ENCODE measurements around the gene JAML. TPM values are rescaled to one million over a fixed set of nuclear protein-coding genes. Genes with fewer than 3 reads are reported as not detected.

JAML gene
- total and polyA plus RNA-seq, 2 of the 13 experiments (the other 11 are each of a cell fraction or from before 2014, with no cell fraction given) = 2.0 to 3.3 TPM

DNA sequence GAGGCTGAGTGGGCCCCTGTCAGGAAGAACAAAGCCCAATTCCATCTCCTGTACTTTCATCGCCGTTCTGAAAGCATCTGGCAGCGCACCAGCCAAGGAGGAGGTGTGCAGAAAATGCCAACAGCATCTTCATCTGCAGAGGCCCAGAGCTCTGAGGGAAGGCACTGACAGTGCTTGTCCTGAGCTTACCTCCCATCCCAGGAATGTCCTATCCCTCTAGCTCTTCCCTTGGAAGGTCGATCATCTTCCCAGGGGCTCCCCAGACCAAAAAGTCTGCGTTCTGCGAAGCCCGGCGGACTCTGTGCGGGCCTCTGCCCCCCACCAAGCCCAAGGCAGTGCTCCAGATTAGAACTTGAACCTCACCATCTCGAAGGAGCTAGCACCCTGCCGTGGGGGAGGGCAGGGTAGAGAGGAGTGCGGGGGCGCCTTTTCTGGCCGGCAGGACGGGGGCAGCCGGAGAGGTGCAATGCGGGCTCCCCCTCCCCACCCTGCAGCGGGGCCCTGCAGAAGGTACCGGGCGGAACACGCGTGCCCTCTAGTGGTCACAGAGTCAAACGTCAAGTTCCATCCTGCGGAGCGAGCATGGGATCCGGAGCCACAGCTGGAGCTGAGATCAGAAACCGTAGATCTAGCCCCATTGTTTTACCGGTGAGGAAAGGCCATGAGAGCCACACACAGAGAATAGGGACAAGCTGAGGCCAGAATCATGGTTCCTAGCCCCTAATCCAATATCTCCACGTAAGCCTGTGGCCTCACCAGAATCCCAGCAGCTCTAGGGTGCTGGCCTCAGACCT is 53.3 kb downstream of the JAML start (continued):
- TF ChIP-seq EED (CRISPR knock-in tag; IDR thresholded peaks at IDR 0.05) = no peak
- no peak for TF ChIP-seq ZNF570 (CRISPR knock-in tag; IDR thresholded peaks at IDR 0.05; ENCODE audit: borderline replicate concordance)
- TF ChIP-seq, protein P1, sequence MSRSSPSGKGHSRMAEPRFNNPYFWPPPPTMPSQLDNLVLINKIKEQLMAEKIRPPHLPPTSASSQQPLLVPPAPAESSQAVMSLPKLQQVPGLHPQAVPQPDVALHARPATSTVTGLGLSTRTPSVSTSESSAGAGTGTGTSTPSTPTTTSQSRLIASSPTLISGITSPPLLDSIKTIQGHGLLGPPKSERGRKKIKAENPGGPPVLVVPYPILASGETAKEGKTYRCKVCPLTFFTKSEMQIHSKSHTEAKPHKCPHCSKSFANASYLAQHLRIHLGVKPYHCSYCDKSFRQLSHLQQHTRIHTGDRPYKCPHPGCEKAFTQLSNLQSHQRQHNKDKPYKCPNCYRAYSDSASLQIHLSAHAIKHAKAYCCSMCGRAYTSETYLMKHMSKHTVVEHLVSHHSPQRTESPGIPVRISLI (CRISPR knock-in tag; IDR thresholded peaks at IDR 0.05; ENCODE audit: borderline replicate concordance) = no peak
- TF ChIP-seq ZNF296 (CRISPR knock-in tag; conservative IDR thresholded peaks at IDR 0.05) = no peak
- TF ChIP-seq, protein P2, sequence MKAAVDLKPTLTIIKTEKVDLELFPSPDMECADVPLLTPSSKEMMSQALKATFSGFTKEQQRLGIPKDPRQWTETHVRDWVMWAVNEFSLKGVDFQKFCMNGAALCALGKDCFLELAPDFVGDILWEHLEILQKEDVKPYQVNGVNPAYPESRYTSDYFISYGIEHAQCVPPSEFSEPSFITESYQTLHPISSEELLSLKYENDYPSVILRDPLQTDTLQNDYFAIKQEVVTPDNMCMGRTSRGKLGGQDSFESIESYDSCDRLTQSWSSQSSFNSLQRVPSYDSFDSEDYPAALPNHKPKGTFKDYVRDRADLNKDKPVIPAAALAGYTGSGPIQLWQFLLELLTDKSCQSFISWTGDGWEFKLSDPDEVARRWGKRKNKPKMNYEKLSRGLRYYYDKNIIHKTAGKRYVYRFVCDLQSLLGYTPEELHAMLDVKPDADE (CRISPR knock-in tag; IDR thresholded peaks at IDR 0.05) = no peak
- no peak for TF ChIP-seq ZSCAN21 (CRISPR knock-in tag; IDR thresholded peaks at IDR 0.05; ENCODE audit: borderline replicate concordance)
- no peak for TF ChIP-seq ELK4 (CRISPR knock-in tag; IDR thresholded peaks at IDR 0.05; ENCODE audit: borderline replicate concordance)

DNA sequence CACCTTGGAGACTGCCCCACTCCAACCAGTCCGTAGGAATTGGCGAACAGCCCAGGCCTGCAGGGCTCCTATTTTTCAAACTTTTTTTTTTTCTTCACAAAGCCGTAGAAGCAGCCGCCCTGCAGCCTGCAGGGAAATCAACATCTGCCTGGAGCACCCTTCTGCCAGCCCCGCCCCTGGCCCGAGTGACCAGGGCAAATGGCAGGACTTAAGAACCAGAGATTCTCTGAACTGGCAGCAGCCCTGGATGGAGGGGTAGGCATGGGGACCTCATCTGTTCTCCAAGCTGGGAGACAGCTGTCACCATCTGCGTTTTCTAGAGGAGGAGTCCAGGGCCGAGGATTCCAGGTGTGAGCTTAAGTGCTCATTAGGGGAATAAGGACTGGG is 53.9 kb downstream of the JAML start:
- BruUV-seq (replicated peaks) = no TSS peak
- Histone ChIP-seq H2AFZ (ENCODE audit: low read length) (no peak overlapping the region), H3K27ac (ENCODE audit: extremely low read length, insufficient read depth, low read length) (no peak overlapping the region), H3K4me2 (ENCODE audit: low read depth, low read length) (no peak overlapping the region), H3K9me3 (ENCODE audit: low read length) (no peaks in the 10 kb centered on the region), H4K20me1 (ENCODE audit: insufficient read depth, low read length) (no peaks in the 10 kb centered on the region), H3K36me3 (replicated peaks in 1 of 2; ENCODE audit: control insufficient read depth in 1 of 2, insufficient read depth in 2 of 2, low read length in 2 of 2) (no peaks in the 10 kb centered on the region), H3K27me3 (ENCODE audit: control insufficient read depth in 1 of 2, insufficient read depth in 2 of 2, low read length in 2 of 2) (peaks cover 6 to 65% of the 10 kb centered on the region in 2 experiments), H3K79me2 (ENCODE audit: insufficient read depth, low read length) (no peaks in the 10 kb centered on the region), H3K4me3 (replicated peaks in 1 of 3; ENCODE audit: insufficient read depth in 1 of 3, low read depth in 2 of 3, low read length in 3 of 3) (no peak overlapping the region), H3K4me1 (ENCODE audit: insufficient read depth, low read length) (peaks cover 28% of the 10 kb centered on the region), H3K9ac (ENCODE audit: insufficient read depth, low read depth, low read length) (no peak overlapping the region)
- FAIRE-seq (no peak), DNase-seq (ENCODE audit: low spot score) (no peak), ATAC-seq (no peak)
- 11% methylated on average over 6 of the region's 8 CpGs for WGBS (ENCODE audit: low lambda C conversion rate)
- POLR2A ChIA-PET = no interaction called here
- in situ Hi-C loops (cut with HindIII; ENCODE audit: extremely low pct_ligation_motif_present, low pct_unique_long_range_greater_than_20kb) = no loop called here
- intact Hi-C loops (cut with micrococcal nuclease; ENCODE audit: unreplicated experiment) = loop anchor here (1.0 kb wide), 1 partner anchor 26 kb away; no protein-coding TSS in a partner anchor
- CTCF ChIA-PET (ENCODE audit: low intra/inter-chr PET ratio, low total read pairs) = interaction anchor here (1.3 to 2.5 kb wide), 2 partner anchors 26 to 120 kb away, joined by 6 to 14 read pairs; no protein-coding TSS in a partner anchor
- TF ChIP-seq ZNF841 (CRISPR knock-in tag; IDR thresholded peaks at IDR 0.05; ENCODE audit: borderline replicate concordance) (no peak), LRRFIP1 (CRISPR knock-in tag; conservative IDR thresholded peaks at IDR 0.05) (no peak), TERF1 (CRISPR knock-in tag; IDR thresholded peaks at IDR 0.05) (no peak), ZNF550 (CRISPR knock-in tag; IDR thresholded peaks at IDR 0.05; ENCODE audit: borderline replicate concordance) (no peak), HDAC1 (CRISPR knock-in tag; IDR thresholded peaks at IDR 0.05) (no peak)
